B cell (primary cell): ENCODE results near the gene GBP7.

Source experiments
- CTCF ChIP-seq: fragments of 200-600 bp; IDR thresholded peaks from one replicate; pipeline ENCODE4 v1.8.0; 2022; ENCODE audit warnings: antibody characterized with exemption, mild to moderate bottlenecking
- EZH2 ChIP-seq: IDR thresholded peaks from 2 replicates; pipeline ENCODE4 v1.6.1; 2012; ENCODE audit warnings: borderline replicate concordance, low read depth, mild to moderate bottlenecking, moderate library complexity, low read length; ENCODE audit not compliant: insufficient read depth, poor library complexity, severe bottlenecking

GRCh38 chr1:89211035-89211634 is 35.3 kb upstream of the GBP7 start:
- TF ChIP-seq CTCF (no peak), EZH2 (no peak)
